Esophagus squamous epithelium (tissue), 4 donors: ENCODE results near the gene LTBP2.

ENCODE experiments used
- POLR2A ChIP-seq, 4 donors: fragments of 450-650 bp; IDR thresholded peaks; one replicate each; pipeline ENCODE4 v1.6.1; 2017; ENCODE audit warnings: antibody characterized with exemption in 4 of 4, mild to moderate bottlenecking in 4 of 4, moderate library complexity in 3 of 4
- TF ChIP-seq, protein P1 (sequence below), 6 experiments: fragments of 450-650 bp in 4 of 6; fragments of 200-600 bp in 2 of 6; sonication (generic) in 2 of 6; IDR thresholded peaks; one replicate each; pipeline ENCODE4 v1.5.1; 2016 to 2019; ENCODE audit warnings: antibody characterized with exemption in 6 of 6, mild to moderate bottlenecking in 4 of 6, moderate library complexity in 4 of 6

GRCh38 chr14:74546416-74546815 is 65.6 kb downstream of the LTBP2 start:
- TF ChIP-seq, protein P1, sequence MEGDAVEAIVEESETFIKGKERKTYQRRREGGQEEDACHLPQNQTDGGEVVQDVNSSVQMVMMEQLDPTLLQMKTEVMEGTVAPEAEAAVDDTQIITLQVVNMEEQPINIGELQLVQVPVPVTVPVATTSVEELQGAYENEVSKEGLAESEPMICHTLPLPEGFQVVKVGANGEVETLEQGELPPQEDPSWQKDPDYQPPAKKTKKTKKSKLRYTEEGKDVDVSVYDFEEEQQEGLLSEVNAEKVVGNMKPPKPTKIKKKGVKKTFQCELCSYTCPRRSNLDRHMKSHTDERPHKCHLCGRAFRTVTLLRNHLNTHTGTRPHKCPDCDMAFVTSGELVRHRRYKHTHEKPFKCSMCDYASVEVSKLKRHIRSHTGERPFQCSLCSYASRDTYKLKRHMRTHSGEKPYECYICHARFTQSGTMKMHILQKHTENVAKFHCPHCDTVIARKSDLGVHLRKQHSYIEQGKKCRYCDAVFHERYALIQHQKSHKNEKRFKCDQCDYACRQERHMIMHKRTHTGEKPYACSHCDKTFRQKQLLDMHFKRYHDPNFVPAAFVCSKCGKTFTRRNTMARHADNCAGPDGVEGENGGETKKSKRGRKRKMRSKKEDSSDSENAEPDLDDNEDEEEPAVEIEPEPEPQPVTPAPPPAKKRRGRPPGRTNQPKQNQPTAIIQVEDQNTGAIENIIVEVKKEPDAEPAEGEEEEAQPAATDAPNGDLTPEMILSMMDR (IDR thresholded peaks at IDR 0.05), result no peak
- no peak for TF ChIP-seq POLR2A (IDR thresholded peaks at IDR 0.05)
